ENCODE data around the gene TMTC1.

TMTC1 gene

GRCh38 chr12:29728030-29728429 is 55.7 kb downstream of the TMTC1 start:
- no peaks in the 10 kb centered on the region for H3K79me2 ChIP-seq (ENCODE audit: control insufficient read depth, insufficient read depth, low read length, poor library complexity)
- H4K91ac ChIP-seq (ENCODE audit: low read depth, low read length): no peak overlapping the region
- no peak overlapping the region for H3K27ac ChIP-seq (ENCODE audit: low read depth, low read length)
- H2BK12ac ChIP-seq (ENCODE audit: low read length): no peak overlapping the region
- H3K4me1 ChIP-seq (ENCODE audit: control insufficient read depth in 1 of 2, insufficient read depth in 2 of 2, low read length in 2 of 2): no peaks in the 10 kb centered on the region
- no CpG with 5 or more reads among the region's 7 CpGs for WGBS (ENCODE audit: extremely low coverage, insufficient coverage, insufficient read length)
- H3K14ac ChIP-seq (ENCODE audit: low read length): no peak overlapping the region
- H2BK120ac ChIP-seq (ENCODE audit: insufficient read depth, low read length, poor library complexity): no peak overlapping the region
- no peaks in the 10 kb centered on the region for H3K79me1 ChIP-seq (ENCODE audit: low read length)
- no peak overlapping the region for H3K4me2 ChIP-seq (ENCODE audit: low read length)
- H3K27me3 ChIP-seq (ENCODE audit: insufficient read depth, low read length): no peaks in the 10 kb centered on the region
- H3K4ac ChIP-seq (ENCODE audit: low read depth, low read length): no peak overlapping the region
- H4K12ac ChIP-seq (ENCODE audit: low read depth, low read length): no peak overlapping the region
- DNase-seq: no peak
- no peak overlapping the region for H4K8ac ChIP-seq (ENCODE audit: low read depth, low read length)
- H3K36me3 ChIP-seq (ENCODE audit: control insufficient read depth in 1 of 2, insufficient read depth in 2 of 2, low read length in 2 of 2): no peaks in the 10 kb centered on the region
- H3K9ac ChIP-seq (ENCODE audit: low read length): no peak overlapping the region
- H2BK5ac ChIP-seq (ENCODE audit: low read depth, low read length, poor library complexity): no peak overlapping the region
- no peak overlapping the region for H2AFZ ChIP-seq (ENCODE audit: insufficient read depth, low read length, poor library complexity)
- no peak overlapping the region for H2AK5ac ChIP-seq (ENCODE audit: low read length)
- H3K4me3 ChIP-seq (ENCODE audit: low read depth, low read length): no peak overlapping the region
- H3K18ac ChIP-seq (ENCODE audit: low read length): no peak overlapping the region
- H3K23ac ChIP-seq (ENCODE audit: low read length): no peak overlapping the region
- H3K9me3 ChIP-seq (ENCODE audit: insufficient read depth, low read depth, low read length): no peaks in the 10 kb centered on the region

GRCh38 chr12:29726741-29727348 is 56.9 kb downstream of the TMTC1 start:
- Histone ChIP-seq H3K18ac (ENCODE audit: low read length) (no peak overlapping the region), H3K4me1 (ENCODE audit: control insufficient read depth in 1 of 2, insufficient read depth in 2 of 2, low read length in 2 of 2) (no peaks in the 10 kb centered on the region), H3K27ac (ENCODE audit: low read depth, low read length) (no peak overlapping the region), H3K4me3 (ENCODE audit: low read depth, low read length) (no peak overlapping the region), H2AK5ac (ENCODE audit: low read length) (no peak overlapping the region), H2AFZ (ENCODE audit: insufficient read depth, low read length, poor library complexity) (no peak overlapping the region), H3K27me3 (ENCODE audit: insufficient read depth, low read length) (no peaks in the 10 kb centered on the region), H2BK120ac (ENCODE audit: insufficient read depth, low read length, poor library complexity) (no peak overlapping the region), H4K91ac (ENCODE audit: low read depth, low read length) (no peak overlapping the region), H3K4me2 (ENCODE audit: low read length) (no peak overlapping the region), H2BK5ac (ENCODE audit: low read depth, low read length, poor library complexity) (no peak overlapping the region), H3K14ac (ENCODE audit: low read length) (no peak overlapping the region), H3K79me2 (ENCODE audit: control insufficient read depth, insufficient read depth, low read length, poor library complexity) (no peaks in the 10 kb centered on the region), H3K4ac (ENCODE audit: low read depth, low read length) (no peak overlapping the region), H4K8ac (ENCODE audit: low read depth, low read length) (no peak overlapping the region), H3K23ac (ENCODE audit: low read length) (no peak overlapping the region), H4K12ac (ENCODE audit: low read depth, low read length) (no peak overlapping the region), H3K9me3 (ENCODE audit: insufficient read depth, low read depth, low read length) (no peaks in the 10 kb centered on the region), H3K9ac (ENCODE audit: low read length) (no peak overlapping the region), H2BK12ac (ENCODE audit: low read length) (no peak overlapping the region), H3K36me3 (ENCODE audit: control insufficient read depth in 1 of 2, insufficient read depth in 2 of 2, low read length in 2 of 2) (no peaks in the 10 kb centered on the region), H3K79me1 (ENCODE audit: low read length) (no peaks in the 10 kb centered on the region)
- no peak for DNase-seq
- no CpG with 5 or more reads among the region's 2 CpGs for WGBS (ENCODE audit: extremely low coverage, insufficient coverage, insufficient read length)

GRCh38 chr12:29726321-29726692 is 57.4 kb downstream of the TMTC1 start:
- Histone ChIP-seq H3K36me3 (ENCODE audit: control insufficient read depth in 1 of 2, insufficient read depth in 2 of 2, low read length in 2 of 2) (no peaks in the 10 kb centered on the region), H3K4ac (ENCODE audit: low read depth, low read length) (no peak overlapping the region), H3K27me3 (ENCODE audit: insufficient read depth, low read length) (no peaks in the 10 kb centered on the region), H3K27ac (ENCODE audit: low read depth, low read length) (no peak overlapping the region), H4K91ac (ENCODE audit: low read depth, low read length) (no peak overlapping the region), H2AK5ac (ENCODE audit: low read length) (no peak overlapping the region), H2BK120ac (ENCODE audit: insufficient read depth, low read length, poor library complexity) (no peak overlapping the region), H2BK12ac (ENCODE audit: low read length) (no peak overlapping the region), H3K79me1 (ENCODE audit: low read length) (no peaks in the 10 kb centered on the region), H3K18ac (ENCODE audit: low read length) (no peak overlapping the region), H2BK5ac (ENCODE audit: low read depth, low read length, poor library complexity) (no peak overlapping the region), H3K9ac (ENCODE audit: low read length) (no peak overlapping the region), H4K8ac (ENCODE audit: low read depth, low read length) (no peak overlapping the region), H3K79me2 (ENCODE audit: control insufficient read depth, insufficient read depth, low read length, poor library complexity) (no peaks in the 10 kb centered on the region), H3K14ac (ENCODE audit: low read length) (no peak overlapping the region), H3K9me3 (ENCODE audit: insufficient read depth, low read depth, low read length) (no peaks in the 10 kb centered on the region), H4K12ac (ENCODE audit: low read depth, low read length) (no peak overlapping the region), H3K4me2 (ENCODE audit: low read length) (no peak overlapping the region), H3K4me3 (ENCODE audit: low read depth, low read length) (no peak overlapping the region), H3K23ac (ENCODE audit: low read length) (no peak overlapping the region), H3K4me1 (ENCODE audit: control insufficient read depth in 1 of 2, insufficient read depth in 2 of 2, low read length in 2 of 2) (no peaks in the 10 kb centered on the region), H2AFZ (ENCODE audit: insufficient read depth, low read length, poor library complexity) (no peak overlapping the region)
- no peak for DNase-seq
- no CpG with 5 or more reads among the region's 3 CpGs for WGBS (ENCODE audit: extremely low coverage, insufficient coverage, insufficient read length)

GRCh38 chr12:29725587-29726320 is 58.0 kb downstream of the TMTC1 start:
- no CpG with 5 or more reads among the region's 6 CpGs for WGBS (ENCODE audit: extremely low coverage, insufficient coverage, insufficient read length)
- no peak for DNase-seq
- no peaks in the 10 kb centered on the region for H3K36me3 ChIP-seq (ENCODE audit: control insufficient read depth in 1 of 2, insufficient read depth in 2 of 2, low read length in 2 of 2)

More at GRCh38 chr12:29725587-29726320, 58.0 kb downstream of the TMTC1 start:
- Histone ChIP-seq H3K18ac (ENCODE audit: low read length) (no peak overlapping the region), H3K4me1 (ENCODE audit: control insufficient read depth in 1 of 2, insufficient read depth in 2 of 2, low read length in 2 of 2) (no peaks in the 10 kb centered on the region), H3K14ac (ENCODE audit: low read length) (no peak overlapping the region), H3K4me3 (ENCODE audit: low read depth, low read length) (no peak overlapping the region), H4K12ac (ENCODE audit: low read depth, low read length) (no peak overlapping the region), H2AFZ (ENCODE audit: insufficient read depth, low read length, poor library complexity) (no peak overlapping the region), H3K4ac (ENCODE audit: low read depth, low read length) (no peak overlapping the region), H2BK12ac (ENCODE audit: low read length) (no peak overlapping the region), H3K23ac (ENCODE audit: low read length) (no peak overlapping the region), H2BK5ac (ENCODE audit: low read depth, low read length, poor library complexity) (no peak overlapping the region), H3K27ac (ENCODE audit: low read depth, low read length) (no peak overlapping the region), H3K79me2 (ENCODE audit: control insufficient read depth, insufficient read depth, low read length, poor library complexity) (no peaks in the 10 kb centered on the region), H4K91ac (ENCODE audit: low read depth, low read length) (no peak overlapping the region), H4K8ac (ENCODE audit: low read depth, low read length) (no peak overlapping the region), H3K79me1 (ENCODE audit: low read length) (no peaks in the 10 kb centered on the region), H3K4me2 (ENCODE audit: low read length) (no peak overlapping the region), H2AK5ac (ENCODE audit: low read length) (no peak overlapping the region), H3K9ac (ENCODE audit: low read length) (no peak overlapping the region), H3K9me3 (ENCODE audit: insufficient read depth, low read depth, low read length) (no peaks in the 10 kb centered on the region), H3K27me3 (ENCODE audit: insufficient read depth, low read length) (no peaks in the 10 kb centered on the region), H2BK120ac (ENCODE audit: insufficient read depth, low read length, poor library complexity) (no peak overlapping the region)

Data from trophoblast cell (in vitro differentiated cells and primary cell).